ENCODE data around the gene DMRT1.

GRCh38 chr9:980640-981039, 139.1 kb downstream of the DMRT1 start:
- TF ChIP-seq POLR2A (IDR thresholded peaks at IDR 0.05; ENCODE audit: low read length), result no peak
- TF ChIP-seq GATA1 (IDR thresholded peaks at IDR 0.05; ENCODE audit: low read depth, low read length), result no peak
